Ovary (tissue), 3 donors: ENCODE results near the gene TMPRSS3.

ENCODE experiments used
- POLR2A ChIP-seq: fragments of 450-650 bp; IDR thresholded peaks from one replicate; pipeline ENCODE4 v1.6.1; 2017; ENCODE audit warnings: antibody characterized with exemption, mild to moderate bottlenecking, moderate library complexity
- TF ChIP-seq, protein P1 (sequence below), 3 donors: fragments of 450-650 bp in 2 of 3; fragments of 200-600 bp in 1 of 3; IDR thresholded peaks; one replicate each; pipeline versions ENCODE4 v1.5.1 to v1.8.0; 2016 to 2022; ENCODE audit warnings: antibody characterized with exemption in 3 of 3, mild to moderate bottlenecking in 1 of 3
- donor health status: DM: no; HTN: no; CAD: no.

- TF ChIP-seq, protein P1, sequence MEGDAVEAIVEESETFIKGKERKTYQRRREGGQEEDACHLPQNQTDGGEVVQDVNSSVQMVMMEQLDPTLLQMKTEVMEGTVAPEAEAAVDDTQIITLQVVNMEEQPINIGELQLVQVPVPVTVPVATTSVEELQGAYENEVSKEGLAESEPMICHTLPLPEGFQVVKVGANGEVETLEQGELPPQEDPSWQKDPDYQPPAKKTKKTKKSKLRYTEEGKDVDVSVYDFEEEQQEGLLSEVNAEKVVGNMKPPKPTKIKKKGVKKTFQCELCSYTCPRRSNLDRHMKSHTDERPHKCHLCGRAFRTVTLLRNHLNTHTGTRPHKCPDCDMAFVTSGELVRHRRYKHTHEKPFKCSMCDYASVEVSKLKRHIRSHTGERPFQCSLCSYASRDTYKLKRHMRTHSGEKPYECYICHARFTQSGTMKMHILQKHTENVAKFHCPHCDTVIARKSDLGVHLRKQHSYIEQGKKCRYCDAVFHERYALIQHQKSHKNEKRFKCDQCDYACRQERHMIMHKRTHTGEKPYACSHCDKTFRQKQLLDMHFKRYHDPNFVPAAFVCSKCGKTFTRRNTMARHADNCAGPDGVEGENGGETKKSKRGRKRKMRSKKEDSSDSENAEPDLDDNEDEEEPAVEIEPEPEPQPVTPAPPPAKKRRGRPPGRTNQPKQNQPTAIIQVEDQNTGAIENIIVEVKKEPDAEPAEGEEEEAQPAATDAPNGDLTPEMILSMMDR (IDR thresholded peaks at IDR 0.05): no peak
- TF ChIP-seq POLR2A: no peak
These were observed 40.0 kb upstream of the TMPRSS3 start for GRCh38 chr21:42435833-42436232.
